ENCODE results near the gene CD74. TPM values are rescaled to one million over a fixed set of nuclear protein-coding genes. Genes with fewer than 3 reads are reported as not detected.

CD74 gene
- total RNA-seq: 2.0 and 5.8 TPM in 2 replicates

- peak; percentile 46 to 53 for DNase-seq (ENCODE audit: low read depth in 2 of 2)
Measured at GRCh38 chr5:150412319-150413175, at the start of gene CD74. CD74 (minus strand) TSS chr5:150412910; CDS start chr5:150412749, 161 bp downstream.

GRCh38 chr5:150461231-150461630 is 48.5 kb upstream of the CD74 start:
- DNase-seq (ENCODE audit: low read depth in 2 of 2): no peak

- no peak for DNase-seq (ENCODE audit: low read depth in 2 of 2)
Measured at GRCh38 chr5:150460781-150461180, 48.1 kb upstream of the CD74 start.

- peak; percentile 38 to 61 for DNase-seq (ENCODE audit: low read depth in 2 of 2)
Measured at GRCh38 chr5:150458802-150459557, 46.3 kb upstream of the CD74 start.

DNA sequence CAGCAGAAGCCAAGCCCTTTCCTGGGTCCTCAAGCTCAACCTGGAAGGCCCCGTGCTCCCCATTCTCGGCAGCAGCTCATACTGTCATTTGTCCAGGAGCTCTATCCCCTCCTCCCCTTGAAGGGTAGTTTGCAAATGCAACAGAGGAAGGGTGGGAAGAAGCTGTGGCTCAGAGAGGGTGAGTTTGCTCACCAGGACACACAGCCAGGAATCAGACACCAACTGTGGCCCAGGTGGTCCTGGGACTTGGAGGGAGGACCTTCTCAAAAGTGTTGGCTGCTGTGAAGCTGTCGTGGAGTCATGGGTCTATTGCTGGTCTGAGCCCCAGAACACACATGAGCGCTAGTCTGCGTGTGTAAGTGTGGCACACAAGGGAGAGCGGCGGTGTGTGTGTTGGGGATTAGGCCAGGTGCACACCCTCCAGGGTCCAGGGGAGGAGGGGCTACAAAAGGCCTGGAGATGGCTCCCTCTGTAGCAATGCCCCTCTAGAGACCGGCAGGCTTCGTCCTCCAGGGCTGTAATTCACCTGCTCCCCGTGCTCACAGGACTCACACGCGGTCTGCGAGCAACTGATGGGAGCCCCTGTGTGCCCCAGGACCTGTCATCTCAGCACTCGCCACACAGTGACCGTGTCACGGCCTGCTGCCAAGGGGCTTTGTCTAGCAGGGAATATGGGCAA is 45.0 kb upstream of the CD74 start:
- no peak for DNase-seq (ENCODE audit: low read depth in 2 of 2)

DNA sequence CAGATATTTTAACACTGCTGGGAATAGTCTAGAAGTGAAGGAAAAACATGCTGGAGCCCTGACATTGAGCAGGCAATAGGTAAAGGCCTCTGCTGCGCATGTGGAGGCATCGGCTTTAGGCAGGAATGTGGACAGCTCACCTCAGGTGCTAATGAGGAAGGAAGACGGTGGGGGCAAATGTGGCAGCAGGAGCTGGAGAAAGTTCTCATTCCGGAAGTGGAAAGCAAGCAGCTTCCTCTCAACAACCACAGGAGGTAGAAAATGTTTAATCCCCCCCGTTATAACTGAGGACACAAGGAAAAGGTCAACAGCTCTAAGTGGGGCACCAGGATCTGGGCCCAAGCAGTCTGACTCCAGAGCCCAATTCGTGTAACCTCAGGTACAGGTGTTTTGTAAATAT is 44.4 kb upstream of the CD74 start:
- DNase-seq (ENCODE audit: low read depth in 2 of 2): peak in 1 of 2 donors; percentile 24

GRCh38 chr5:150454492-150455229 is 42.0 kb upstream of the CD74 start:
- DNase-seq (ENCODE audit: low read depth in 2 of 2): no peak

- peak in 1 of 2 donors; percentile 40 for DNase-seq (ENCODE audit: low read depth in 2 of 2)
Measured at GRCh38 chr5:150454027-150454426, 41.3 kb upstream of the CD74 start.

- DNase-seq (ENCODE audit: low read depth in 2 of 2): no peak
Measured at GRCh38 chr5:150452914-150453313, 40.2 kb upstream of the CD74 start.

DNA sequence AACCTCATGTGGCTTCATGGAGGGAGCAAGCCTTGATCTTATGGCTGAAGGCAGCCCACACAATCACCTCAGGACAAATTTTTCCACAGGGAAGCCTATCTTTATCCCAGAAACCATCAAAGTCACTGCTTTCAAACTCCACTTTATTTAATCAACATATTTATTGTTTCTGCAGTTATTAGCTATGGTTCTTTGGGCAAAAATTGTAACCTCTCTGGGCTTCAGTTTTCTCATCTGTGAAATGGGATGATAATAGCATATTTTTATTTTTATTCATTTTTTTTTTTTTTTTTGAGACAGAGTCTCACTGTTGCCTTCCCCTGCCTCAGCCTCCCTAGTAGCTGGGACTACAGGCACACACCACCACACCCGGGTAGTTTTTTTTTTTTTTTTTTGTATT is 38.9 kb upstream of the CD74 start:
- DNase-seq (ENCODE audit: low read depth in 2 of 2): no peak

DNA sequence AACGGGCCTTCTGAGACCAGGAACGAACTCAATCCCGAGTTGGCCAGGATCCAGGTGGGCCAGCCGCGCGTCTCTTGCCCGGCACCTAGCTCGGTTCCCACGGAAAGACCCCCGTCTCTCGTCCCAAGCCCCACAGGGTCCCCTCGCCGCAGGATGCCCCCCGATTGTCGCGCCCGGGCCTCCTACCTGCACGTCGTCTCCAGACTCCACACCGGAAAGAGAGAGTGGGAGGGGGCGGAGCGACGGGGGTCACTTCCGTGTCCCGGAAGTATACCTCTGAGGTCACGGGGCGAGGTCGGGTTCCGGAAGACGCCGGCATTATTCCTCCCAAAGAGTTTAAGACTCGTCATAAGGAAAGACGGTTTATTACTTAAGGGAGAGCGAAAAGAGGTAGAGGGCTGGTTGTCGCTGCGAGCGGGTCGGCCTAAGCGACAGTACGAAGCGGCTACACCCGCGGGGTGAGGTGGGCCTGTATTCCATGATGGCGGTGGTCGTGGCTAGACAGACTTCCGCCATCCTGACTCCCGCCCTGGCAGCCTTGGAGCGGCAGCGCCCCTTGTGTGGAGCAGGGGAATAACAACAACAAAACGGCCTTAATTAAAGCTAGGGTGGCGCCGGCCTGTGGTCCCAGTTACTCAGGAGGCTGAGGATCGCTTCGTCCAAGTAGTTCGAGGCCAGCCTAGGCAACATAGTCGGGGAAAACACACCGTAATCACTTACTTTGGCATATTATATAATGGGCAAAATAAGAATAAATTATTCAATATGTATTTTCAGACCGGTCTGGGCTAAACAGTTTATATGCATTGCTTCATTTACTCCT is 37.0 kb upstream of the CD74 start, which contains the start of gene RPS14:
TSS of gene RPS14 (minus strand) at position 223 of the 823 bp plus-strand sequence. CDS start 2,006 bp downstream, outside the sequence.
- DNase-seq (ENCODE audit: low read depth in 2 of 2): peak; percentile 95 to 96

DNA sequence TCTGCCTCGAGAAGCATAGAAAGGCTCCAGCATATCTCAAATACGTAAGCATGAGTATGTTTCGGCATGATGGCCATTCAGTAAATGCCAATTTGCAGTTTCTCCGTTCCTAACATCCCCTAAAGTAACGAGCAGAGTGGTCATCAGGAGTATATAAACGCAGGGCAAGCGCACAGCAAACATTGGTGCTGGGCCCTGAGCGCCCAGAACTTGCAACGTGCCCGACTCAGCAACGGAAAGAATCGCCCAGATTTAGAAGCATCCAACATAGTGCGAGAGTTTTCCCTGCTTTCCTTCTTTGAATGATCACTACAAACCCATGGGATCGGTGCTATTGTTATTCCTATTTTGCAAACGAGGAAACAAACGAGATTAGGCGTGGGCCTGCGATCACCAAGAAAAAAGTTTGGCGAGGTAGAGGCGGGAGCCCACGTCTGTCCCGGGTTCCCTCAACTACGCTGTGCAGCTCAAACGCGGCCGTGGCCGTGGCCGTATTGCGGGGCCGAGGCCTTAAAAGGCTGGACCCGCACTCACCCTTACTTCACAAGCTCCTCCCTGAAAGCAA is 36.3 kb upstream of the CD74 start:
- DNase-seq (ENCODE audit: low read depth in 2 of 2): peak; percentile 53 to 55

DNA sequence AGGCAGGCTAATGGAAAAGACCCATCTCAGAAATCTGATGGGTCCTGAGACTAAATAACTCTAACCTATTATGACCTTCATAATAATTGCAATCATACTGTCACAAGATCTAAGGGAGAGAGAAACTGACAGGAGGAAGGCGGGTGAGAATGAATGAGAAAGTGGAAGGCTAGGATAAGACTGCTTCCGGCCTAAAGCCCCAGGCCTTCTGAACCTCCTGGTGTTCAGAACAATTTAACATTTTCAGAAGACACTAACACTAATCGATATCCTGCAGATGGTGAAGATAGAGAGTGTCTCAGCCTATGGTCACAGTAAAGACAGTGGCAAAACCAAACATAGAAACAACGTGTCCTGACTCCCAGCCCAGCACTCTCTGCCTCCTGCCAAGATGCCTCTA is 35.6 kb upstream of the CD74 start:
- DNase-seq (ENCODE audit: low read depth in 2 of 2): peak in 1 of 2 donors; percentile 18

- DNase-seq (ENCODE audit: low read depth in 2 of 2): no peak
Measured at GRCh38 chr5:150447188-150447587, 34.5 kb upstream of the CD74 start.

GRCh38 chr5:150446583-150446982 is 33.9 kb upstream of the CD74 start:
- DNase-seq (ENCODE audit: low read depth in 2 of 2): no peak

- DNase-seq (ENCODE audit: low read depth in 2 of 2): no peak
Measured at GRCh38 chr5:150446088-150446487, 33.4 kb upstream of the CD74 start.

DNA sequence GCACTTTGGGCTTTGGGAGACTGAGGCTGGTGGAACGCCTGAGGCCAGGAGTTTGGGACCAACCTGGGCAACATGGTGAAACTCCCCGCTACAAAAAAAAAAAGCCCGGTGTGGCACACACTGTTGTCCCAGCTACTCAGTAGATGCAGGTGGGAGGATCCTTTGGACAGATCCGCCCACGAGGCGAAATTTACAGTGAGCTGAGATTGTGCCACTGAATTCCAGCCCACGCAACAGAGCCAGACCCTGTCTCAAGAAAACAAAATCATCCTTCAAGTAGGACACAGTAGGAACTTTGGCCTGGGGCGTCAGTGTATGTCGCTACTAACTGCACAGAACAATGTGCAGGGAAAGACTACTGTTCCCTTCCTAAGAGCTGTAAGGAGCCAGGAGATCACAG is 32.1 kb upstream of the CD74 start:
- DNase-seq (ENCODE audit: low read depth in 2 of 2): no peak

DNA sequence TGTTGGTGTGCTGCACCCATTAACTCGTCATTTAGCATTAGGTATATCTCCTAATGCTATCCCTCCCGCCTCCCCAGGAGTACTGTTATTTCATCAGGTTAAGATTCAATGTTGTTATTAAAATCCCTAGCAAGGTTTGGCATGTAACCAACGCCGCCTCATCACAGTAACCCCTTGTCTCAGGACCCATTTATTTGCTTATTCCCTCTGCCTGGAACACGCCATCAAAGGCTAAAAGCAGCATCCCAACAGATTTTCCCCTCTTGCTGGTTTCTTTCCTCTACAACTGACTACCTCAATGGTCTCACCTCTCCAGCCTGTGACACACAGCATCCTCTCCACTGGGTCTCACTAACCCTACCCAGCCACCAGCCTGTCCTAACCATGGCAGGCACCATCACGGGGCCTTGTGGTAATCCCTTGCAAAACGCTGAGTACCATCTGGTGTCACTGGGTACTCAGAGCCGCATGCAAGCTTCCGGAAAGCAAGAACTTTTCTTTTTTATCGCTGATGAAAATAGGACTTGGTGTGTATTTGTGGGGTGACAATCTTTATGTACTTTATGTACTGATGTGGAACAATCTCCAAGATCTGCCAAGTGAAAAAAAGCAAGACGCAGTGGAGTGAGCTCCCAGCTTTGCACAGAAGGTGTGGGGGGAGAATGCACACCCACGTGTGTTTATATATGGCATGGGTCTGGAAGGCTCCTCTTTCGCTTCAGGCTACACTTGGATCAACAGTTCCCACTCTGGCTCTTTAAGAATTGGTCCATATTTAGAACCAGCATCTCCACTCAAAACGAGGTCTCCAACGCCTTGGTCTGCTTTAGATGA is 30.7 kb upstream of the CD74 start:
- no peak for DNase-seq (ENCODE audit: low read depth in 2 of 2)

DNA sequence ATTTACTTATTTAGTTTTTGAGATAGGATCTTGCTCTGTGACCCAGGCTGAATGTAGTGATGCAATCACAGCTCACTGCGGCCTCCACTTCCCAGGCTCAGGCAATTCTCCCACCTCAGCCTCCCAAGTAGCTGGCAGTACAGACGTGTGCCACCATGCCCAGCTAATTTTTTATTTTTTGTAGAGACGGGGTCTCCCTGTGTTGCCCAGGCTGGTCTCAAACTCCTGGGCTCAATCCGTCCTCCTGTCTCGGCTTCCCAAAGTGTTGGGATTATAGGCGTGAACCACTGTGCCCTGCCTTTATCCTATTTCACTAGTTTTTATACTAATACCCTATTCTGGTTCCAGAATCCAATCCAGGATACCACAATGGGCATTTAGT is 30.0 kb upstream of the CD74 start:
- DNase-seq (ENCODE audit: low read depth in 2 of 2): no peak
